Right hindlimb (tissue), 1 donor: ENCODE data around the gene ELK1.
"Not testable (repeated sequence)": the region's sequence is repeated elsewhere in the genome, so short reads cannot be mapped to it uniquely, and the experiment has no call there.

ENCODE experiments used
- DNase-seq: peaks from one replicate; pipeline ENCODE4 v3.0.0-alpha.2; 2018

ELK1 gene

GRCh38 chrX:47610511-47610910 lies 39.9 kb downstream of the ELK1 start:
- no peak for DNase-seq

DNA sequence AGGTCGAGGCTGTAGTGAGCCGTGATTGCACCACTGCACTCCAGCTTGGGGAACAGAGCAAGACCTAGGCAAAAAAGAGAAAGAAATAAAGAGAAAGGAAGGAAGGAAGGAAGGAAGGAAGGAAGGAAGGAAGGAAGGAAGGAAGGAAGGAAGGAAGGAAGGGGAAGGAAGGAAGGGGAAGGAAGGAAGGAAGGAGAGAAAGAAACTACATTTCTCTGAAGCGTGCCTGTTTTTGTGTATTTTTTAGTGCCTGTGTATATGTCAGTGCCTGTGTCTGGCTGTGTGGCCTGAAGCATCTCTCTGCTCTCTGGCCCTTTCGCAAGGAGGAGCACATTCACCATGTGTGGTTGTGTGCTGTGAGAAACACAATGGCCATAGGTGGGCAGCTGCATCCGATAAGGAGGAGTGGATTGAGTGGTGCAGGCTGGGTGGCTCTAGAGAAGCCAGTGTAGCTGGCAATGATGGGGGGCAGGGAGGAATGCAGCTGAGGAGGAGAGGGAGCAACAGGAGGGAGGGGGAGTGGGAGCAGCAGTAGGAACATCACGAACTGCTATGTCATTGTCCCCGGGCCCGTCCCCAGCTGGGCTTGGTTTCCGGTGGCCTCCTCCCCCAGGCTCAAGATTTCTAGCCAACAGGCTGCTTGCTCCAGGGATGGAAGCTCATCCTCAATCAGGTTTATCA lies 42.1 kb downstream of the ELK1 start:
- no peak for DNase-seq

DNA sequence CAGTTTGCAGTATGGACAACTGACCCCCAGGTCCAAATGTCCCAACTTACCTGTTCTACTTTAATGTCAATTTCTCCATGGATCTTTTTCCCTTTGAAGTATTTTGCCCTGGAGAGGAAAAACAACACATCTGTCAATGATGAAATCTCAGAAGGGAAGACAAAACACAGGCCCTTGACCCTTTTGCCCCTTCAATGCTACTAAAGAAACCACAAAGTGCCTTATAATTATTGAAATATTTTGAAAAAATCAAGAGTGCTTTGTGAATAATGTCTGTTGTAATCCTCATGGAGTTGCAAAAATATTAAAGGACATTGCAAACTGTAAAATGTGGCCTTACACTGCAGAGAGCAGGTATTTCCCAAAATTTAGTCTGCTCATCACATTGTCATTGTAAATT lies 43.3 kb downstream of the ELK1 start:
- no peak for DNase-seq

GRCh38 chrX:47605024-47605423 lies 45.3 kb downstream of the ELK1 start:
- no peak for DNase-seq

- not testable (repeated sequence) for DNase-seq
Measured at GRCh38 chrX:47603125-47603524, 47.2 kb downstream of the ELK1 start.

- no peak for DNase-seq
Measured at GRCh38 chrX:47597222-47597621, 53.1 kb downstream of the ELK1 start.

- no peak for DNase-seq
Measured at GRCh38 chrX:47596256-47596655, 54.1 kb downstream of the ELK1 start.

GRCh38 chrX:47595716-47596251 lies 54.6 kb downstream of the ELK1 start:
- no peak for DNase-seq

DNA sequence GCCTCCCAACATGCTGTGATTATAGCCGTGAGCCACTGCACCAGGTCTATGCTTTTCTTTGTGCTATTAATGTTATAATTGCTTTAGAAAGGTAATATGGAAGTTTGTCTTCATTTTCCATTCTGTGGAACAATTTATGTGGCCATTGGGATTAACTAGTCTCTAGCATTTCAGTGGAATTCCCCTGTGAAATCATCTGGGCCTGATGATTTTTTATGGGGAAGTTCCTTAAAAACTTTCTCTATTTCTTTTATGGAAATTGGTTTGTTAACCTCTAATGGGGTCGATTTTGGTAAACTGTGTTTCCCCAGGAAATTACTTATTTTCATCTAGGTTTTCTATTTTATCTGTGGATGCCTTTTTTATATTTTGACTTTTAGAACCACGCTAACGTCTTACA lies 56.8 kb downstream of the ELK1 start:
- no peak for DNase-seq

DNA sequence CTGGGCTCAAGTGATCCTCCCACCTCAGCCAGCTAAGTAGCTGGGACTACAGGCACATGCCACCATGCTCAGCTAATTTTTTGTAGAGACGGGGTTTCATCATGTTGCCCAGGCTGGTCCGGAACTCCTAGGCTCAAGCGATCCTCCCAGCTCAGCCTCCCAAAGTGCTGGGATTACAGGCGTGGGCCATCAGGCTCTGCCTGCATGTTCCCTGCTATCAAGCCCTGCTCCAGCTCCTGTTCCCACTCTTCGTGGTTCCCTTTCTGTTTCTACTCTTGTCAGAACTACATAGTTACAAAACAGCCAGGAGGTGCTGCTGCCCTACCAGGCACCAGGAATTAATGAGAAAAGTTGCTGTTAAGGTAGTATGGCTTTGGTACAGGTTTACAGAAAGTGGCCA lies 59.4 kb downstream of the ELK1 start:
- DNase-seq, result no peak

GRCh38 chrX:47587906-47588735 lies 62.2 kb downstream of the ELK1 start:
- DNase-seq, result no peak

DNA sequence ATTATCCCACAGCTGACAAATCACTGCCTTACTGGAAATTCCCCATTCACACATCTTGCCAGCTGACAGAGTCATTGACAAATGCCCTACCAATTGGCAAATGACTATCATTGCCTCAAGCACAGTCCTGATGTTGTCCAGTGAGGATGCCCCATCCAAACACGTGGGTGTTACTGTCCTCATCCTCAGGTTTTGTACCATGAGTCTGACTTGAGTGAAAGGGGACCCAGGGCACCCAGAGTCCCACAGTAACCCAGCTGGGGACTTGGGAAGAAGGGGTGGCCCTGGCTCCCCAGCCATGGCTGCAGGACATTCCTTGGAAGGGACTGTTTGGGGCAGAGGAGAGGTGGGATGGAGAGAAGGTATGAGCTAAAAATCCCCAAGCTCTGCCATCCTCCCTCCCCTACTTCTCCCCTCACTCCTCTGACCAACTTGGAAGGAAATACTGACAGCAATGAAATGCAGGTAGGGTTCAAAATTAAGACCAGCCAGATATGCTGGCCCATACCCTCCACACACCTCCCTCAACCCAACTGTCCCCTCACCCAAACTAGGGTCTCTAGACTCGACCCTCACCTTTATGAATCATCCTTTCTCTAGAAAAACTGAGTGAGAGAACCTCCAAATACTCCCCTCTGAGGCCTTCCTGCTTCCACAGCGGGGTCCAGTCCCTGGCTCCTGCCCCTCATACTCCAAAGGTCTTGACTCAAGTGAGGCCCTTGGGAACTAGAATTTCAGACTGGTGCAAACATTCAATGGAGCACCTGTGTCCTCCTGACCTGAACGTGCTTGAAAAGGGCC lies 63.1 kb downstream of the ELK1 start:
- DNase-seq, result no peak

DNA sequence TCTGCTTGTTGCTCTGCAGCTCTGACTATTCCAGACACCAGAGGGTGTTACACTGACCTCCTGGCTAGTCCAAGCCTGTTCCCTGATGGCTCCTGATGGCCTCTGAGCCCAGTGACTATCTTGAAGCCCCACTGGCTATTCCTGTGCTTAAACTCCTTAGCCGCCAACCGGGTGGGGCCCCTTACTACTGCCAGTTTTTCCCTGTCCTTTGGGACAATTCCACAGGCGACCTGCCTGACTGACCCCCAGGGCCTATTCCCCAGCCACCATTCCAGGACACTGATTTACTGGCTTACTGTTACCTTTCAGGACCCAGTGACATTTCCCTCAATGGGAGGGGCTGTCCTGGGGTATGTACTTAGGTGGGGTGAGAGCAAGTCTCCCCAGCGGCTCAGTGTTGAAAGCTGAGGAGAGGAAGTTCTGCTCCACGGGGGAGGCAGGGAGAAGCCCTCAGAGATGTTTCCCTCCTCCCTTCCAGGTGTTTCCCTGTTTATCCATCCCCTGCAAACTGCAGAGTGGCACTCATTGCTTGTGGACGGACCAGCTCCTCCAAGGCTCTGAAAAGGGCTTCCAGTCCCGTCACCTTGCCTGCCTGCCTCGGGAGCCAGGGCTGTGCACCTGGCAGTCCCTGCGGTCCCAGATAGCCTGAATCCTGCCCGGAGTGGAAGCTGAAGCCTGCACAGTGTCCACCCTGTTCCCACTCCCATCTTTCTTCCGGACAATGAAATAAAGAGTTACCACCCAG lies 64.1 kb downstream of the ELK1 start:
- no peak for DNase-seq
